OCI-LY7 (cell line): Measurements from ENCODE around the gene WNT1. TPM values are rescaled to one million over a fixed set of nuclear protein-coding genes. Genes with fewer than 3 reads are reported as not detected.

Experiments used
- BruUV-seq: library from RNA; stranded (reverse); fragments of 400-500 nt; replicated peaks from 2 replicates; lab custom pipeline; 2021; lab: Mats Ljungman, UMichigan
- CTCF ChIA-PET: fragments of 300-600 bp; sonication (Branson Sonifier 250); formaldehyde crosslinking; loops from one replicate; lab custom pipeline; 2022; ENCODE audit warnings: antibody characterized with exemption; ENCODE audit not compliant: unreplicated experiment; lab: Charles Lee
- POLR2A ChIA-PET: fragments of 300-600 bp; sonication (Branson Sonifier 250); formaldehyde crosslinking; loops from one replicate; lab custom pipeline; 2022; ENCODE audit warnings: antibody characterized with exemption; lab: Charles Lee
- DNase-seq: peaks from one replicate; pipeline ENCODE4 v3.0.0-alpha.2; 2015; ENCODE audit warnings: low spot score
- H2AFZ ChIP-seq: fragments of 200-600 bp; sonication (generic), shearing (Covaris generic); 2 replicates; pipeline ENCODE4 v1.6.1; 2014; ENCODE audit warnings: mild to moderate bottlenecking, antibody characterized with exemption, low read length, moderate library complexity
- H3K27ac ChIP-seq: fragments of 200-600 bp; sonication (generic); 2 replicates; pipeline ENCODE4 v1.5.1; 2014; ENCODE audit warnings: mixed run types, low read depth, mild to moderate bottlenecking, moderate library complexity, low read length, inconsistent platforms; ENCODE audit not compliant: poor library complexity, severe bottlenecking
- H3K36me3 ChIP-seq: fragments of 200-600 bp; sonication (generic); 2 replicates; pipeline ENCODE4 v1.6.1; 2014; ENCODE audit warnings: mild to moderate bottlenecking, antibody characterized with exemption, low read length, moderate library complexity, mixed read lengths; ENCODE audit not compliant: insufficient read depth
- H3K4me1 ChIP-seq: fragments of 200-600 bp; sonication (generic); 2 replicates; pipeline ENCODE4 v1.5.1; 2014; ENCODE audit warnings: mild to moderate bottlenecking, low read length; ENCODE audit not compliant: insufficient read depth, poor library complexity, severe bottlenecking
- H3K4me2 ChIP-seq: fragments of 200-600 bp; sonication (generic); 2 replicates; pipeline ENCODE4 v1.6.1; 2014; ENCODE audit warnings: mild to moderate bottlenecking, low read length
- H3K4me3 ChIP-seq: fragments of 200-600 bp; sonication (generic); 2 replicates; pipeline ENCODE4 v1.5.1; 2014; ENCODE audit warnings: mild to moderate bottlenecking, low read depth, low read length; ENCODE audit not compliant: poor library complexity, severe bottlenecking
- H3K79me2 ChIP-seq: fragments of 200-600 bp; sonication (generic); 2 replicates; pipeline ENCODE4 v1.6.1; 2016; ENCODE audit warnings: low read depth, mild to moderate bottlenecking, low read length, moderate library complexity, mixed read lengths; ENCODE audit not compliant: insufficient read depth
- H3K9me2 ChIP-seq: fragments of 200-600 bp; sonication (generic); 2 replicates; pipeline ENCODE4 v1.6.1; 2016; ENCODE audit warnings: mild to moderate bottlenecking, low read length, mixed read lengths; ENCODE audit not compliant: insufficient read depth
- H3K9me3 ChIP-seq: fragments of 200-600 bp; sonication (generic); 2 replicates; pipeline ENCODE4 v1.6.1; 2014; ENCODE audit warnings: mild to moderate bottlenecking, mixed run types, low read length, mixed read lengths
- H4K20me1 ChIP-seq: fragments of 200-600 bp; sonication (generic); 2 replicates; pipeline ENCODE4 v1.6.1; 2014; ENCODE audit warnings: mild to moderate bottlenecking, antibody characterized with exemption, low read length, moderate library complexity, mixed read lengths; ENCODE audit not compliant: insufficient read depth
- CTCF ChIP-seq: fragments of 200-600 bp; sonication (generic); conservative IDR thresholded peaks from 2 replicates; pipeline ENCODE4 v1.5.1; 2014; ENCODE audit warnings: mild to moderate bottlenecking, antibody characterized with exemption, low read length, moderate library complexity, mixed read lengths
- EZH2phosphoT487 ChIP-seq: fragments of 200-600 bp; sonication (generic); IDR thresholded peaks from 2 replicates; pipeline ENCODE4 v1.6.1; 2018; ENCODE audit warnings: low read depth, borderline replicate concordance, mild to moderate bottlenecking, mixed run types, antibody characterized with exemption, low read length, moderate library complexity, mixed read lengths
- intact Hi-C: fragments of 100-400 bp; cut with micrococcal nuclease; formaldehyde crosslinking; loops from one replicate; pipeline ENCODE4 v1.10.0; 2022; ENCODE audit not compliant: unreplicated experiment
- total RNA-seq, 2 experiments: library from RNA; depleted of rRNA in 1 of 2; stranded (reverse); fragments of >200 nt in 1 of 2; shearing (Covaris generic) in 1 of 2; gene quantifications; 2 replicates each; pipeline ENCODE4 v1.2.3, GENCODE V29; 2014 to 2022

WNT1 gene
- total RNA-seq, 2 experiments from 2014 or later: not detected

GRCh38 chr12:48973941-48974673, 4.0 kb upstream of the WNT1 start:
- TF ChIP-seq EZH2phosphoT487: no peak
- TF ChIP-seq CTCF: peak; percentile 60
- Histone ChIP-seq H3K79me2 (no peaks in the 10 kb centered on the region), H3K4me2 (no peak overlapping the region), H2AFZ (no peak overlapping the region), H3K4me1 (peaks cover 6% of the 10 kb centered on the region), H4K20me1 (no peaks in the 10 kb centered on the region; the same call in 1 of the 2 replicates), H3K9me3 (no peaks in the 10 kb centered on the region), H3K27ac (no peak overlapping the region), H3K9me2 (no peaks in the 10 kb centered on the region), H3K4me3 (no peak overlapping the region), H3K36me3 (no peaks in the 10 kb centered on the region)
- intact Hi-C loops: no loop called here
- ChIA-PET POLR2A (no interaction called here), CTCF (no interaction called here)
- no peak for DNase-seq
- no TSS peak for BruUV-seq

- ChIA-PET CTCF (interaction anchor here (0.8 to 0.9 kb wide), 2 partner anchors 10 to 52 kb away, joined by 3 to 4 read pairs; partner anchors contain the start of gene FKBP11), POLR2A (no interaction called here)
- Histone ChIP-seq H3K4me3 (no peak overlapping the region), H3K79me2 (no peaks in the 10 kb centered on the region), H3K9me2 (no peaks in the 10 kb centered on the region), H3K27ac (no peak overlapping the region), H3K4me2 (peak overlapping the region; percentile 42; the same call in 1 of the 2 replicates), H3K9me3 (no peaks in the 10 kb centered on the region), H3K36me3 (no peaks in the 10 kb centered on the region), H2AFZ (peak overlapping the region; percentile 31; the same call in 1 of the 2 replicates), H3K4me1 (peaks cover 6% of the 10 kb centered on the region), H4K20me1 (no peaks in the 10 kb centered on the region; the same call in 1 of the 2 replicates)
- BruUV-seq: no TSS peak
- intact Hi-C loops: loop anchor here (1.0 to 2.0 kb wide), 2 partner anchors 41 to 53 kb away; no protein-coding TSS in a partner anchor
- TF ChIP-seq CTCF (peak; percentile 81), EZH2phosphoT487 (no peak)
- peak; percentile 78 for DNase-seq
Observed at GRCh38 chr12:48977290-48978281, 536 bp upstream of the WNT1 start.
